ENCODE data around the gene TNFRSF9.

The TNFRSF9 gene

DNA sequence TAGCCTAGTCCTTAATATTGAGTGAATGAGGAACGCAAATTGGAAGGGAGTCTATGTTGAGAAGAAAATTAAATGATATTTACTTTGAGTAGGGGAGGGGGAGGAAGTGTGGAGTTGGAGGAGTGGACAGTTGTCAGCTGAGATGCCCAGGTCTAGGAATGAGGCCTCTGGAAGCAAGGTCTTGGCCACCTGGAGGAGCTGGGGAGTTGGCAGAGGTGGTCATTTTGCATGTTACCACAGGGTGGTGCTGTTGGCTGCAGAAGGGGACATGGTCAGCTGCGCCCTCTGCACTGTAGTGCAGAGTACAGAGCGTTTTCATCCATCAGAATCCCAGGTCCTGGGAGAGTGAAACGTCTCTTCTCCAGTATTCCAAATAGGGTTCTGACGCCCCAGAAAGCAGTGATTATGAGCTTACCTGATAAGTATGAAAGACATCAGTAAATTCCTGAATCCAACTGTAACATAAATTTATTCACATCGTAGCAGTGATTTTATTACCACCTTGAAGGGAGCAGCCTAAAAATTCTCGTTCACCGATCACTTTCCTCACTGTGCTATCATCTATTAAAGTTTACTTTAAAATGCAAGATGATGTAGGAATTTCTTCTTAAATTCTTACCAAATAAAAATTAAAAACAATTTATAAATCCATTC, 34.7 kb upstream of the TNFRSF9 start:
- Histone ChIP-seq H3K27ac (no peak overlapping the region), H4K20me1 (ENCODE audit: insufficient read depth) (no peaks in the 10 kb centered on the region), H3K4me1 (ENCODE audit: low read depth, poor library complexity, severe bottlenecking) (no peaks in the 10 kb centered on the region), H3K4me3 (IDR thresholded peaks at IDR 0.05; ENCODE audit: insufficient read depth, low read depth, low read length) (no peak overlapping the region), H3K9ac (no peak overlapping the region), H3K36me3 (ENCODE audit: insufficient read depth) (peaks cover 12% of the 10 kb centered on the region; the same call in 1 of the 2 replicates), H3K27me3 (ENCODE audit: insufficient read depth, low read depth) (no peaks in the 10 kb centered on the region), H3K79me2 (ENCODE audit: insufficient read depth, low read depth) (no peaks in the 10 kb centered on the region), H3K4me2 (no peak overlapping the region), H2AFZ (ENCODE audit: low read depth) (no peak overlapping the region)
- TF ChIP-seq, protein P1, sequence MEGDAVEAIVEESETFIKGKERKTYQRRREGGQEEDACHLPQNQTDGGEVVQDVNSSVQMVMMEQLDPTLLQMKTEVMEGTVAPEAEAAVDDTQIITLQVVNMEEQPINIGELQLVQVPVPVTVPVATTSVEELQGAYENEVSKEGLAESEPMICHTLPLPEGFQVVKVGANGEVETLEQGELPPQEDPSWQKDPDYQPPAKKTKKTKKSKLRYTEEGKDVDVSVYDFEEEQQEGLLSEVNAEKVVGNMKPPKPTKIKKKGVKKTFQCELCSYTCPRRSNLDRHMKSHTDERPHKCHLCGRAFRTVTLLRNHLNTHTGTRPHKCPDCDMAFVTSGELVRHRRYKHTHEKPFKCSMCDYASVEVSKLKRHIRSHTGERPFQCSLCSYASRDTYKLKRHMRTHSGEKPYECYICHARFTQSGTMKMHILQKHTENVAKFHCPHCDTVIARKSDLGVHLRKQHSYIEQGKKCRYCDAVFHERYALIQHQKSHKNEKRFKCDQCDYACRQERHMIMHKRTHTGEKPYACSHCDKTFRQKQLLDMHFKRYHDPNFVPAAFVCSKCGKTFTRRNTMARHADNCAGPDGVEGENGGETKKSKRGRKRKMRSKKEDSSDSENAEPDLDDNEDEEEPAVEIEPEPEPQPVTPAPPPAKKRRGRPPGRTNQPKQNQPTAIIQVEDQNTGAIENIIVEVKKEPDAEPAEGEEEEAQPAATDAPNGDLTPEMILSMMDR (conservative IDR thresholded peaks at IDR 0.05; ENCODE audit: low read depth, low read length), result peak; percentile 74

DNA sequence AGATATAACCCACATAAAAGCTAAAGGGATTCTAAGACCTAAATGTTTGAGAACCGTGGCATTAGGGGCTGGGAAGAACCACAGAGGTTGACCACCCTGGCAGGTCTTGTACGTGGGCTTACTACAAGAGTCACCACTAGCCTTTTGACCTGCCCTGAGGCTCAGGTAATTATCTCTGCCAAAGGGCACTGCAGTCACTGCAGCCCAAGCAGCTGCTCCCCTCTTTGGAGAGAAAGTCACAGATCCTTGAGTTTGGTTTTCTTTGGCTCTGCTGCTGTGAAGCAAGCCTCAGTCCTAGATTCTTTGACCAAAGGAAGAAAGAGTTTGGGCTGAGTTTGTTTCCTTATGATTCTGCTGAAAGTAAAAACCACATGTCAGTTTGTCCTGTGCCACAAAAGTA, 32.4 kb upstream of the TNFRSF9 start:
- no peak overlapping the region for H3K4me2 ChIP-seq

DNA sequence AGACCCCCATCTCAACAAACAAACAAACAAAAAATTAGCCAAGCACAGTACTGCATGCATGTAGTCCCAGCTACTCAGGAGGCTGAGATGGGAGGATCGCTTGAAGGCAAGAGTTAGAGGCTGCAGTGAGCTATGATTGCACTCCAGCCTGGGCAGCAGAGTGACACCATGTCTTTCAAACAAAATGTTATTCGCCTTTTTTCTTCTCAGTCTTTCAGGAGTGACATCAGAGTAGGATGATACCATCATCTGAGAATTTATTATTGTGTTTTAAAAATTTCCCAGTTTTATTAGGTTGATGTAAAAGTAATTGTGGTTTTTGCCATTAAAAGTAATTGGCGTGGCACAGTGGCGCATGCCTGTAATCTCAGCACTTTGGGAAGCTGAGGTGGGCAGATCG, 31.6 kb upstream of the TNFRSF9 start:
- peaks cover 7% of the 10 kb centered on the region; the same call in 1 of the 2 replicates for H3K79me2 ChIP-seq (ENCODE audit: insufficient read depth, low read depth)
- no peak overlapping the region for H3K27ac ChIP-seq
- H3K4me1 ChIP-seq (ENCODE audit: low read depth, poor library complexity, severe bottlenecking), result peaks cover 3% of the 10 kb centered on the region
- no peak overlapping the region for H3K4me3 ChIP-seq (IDR thresholded peaks at IDR 0.05; ENCODE audit: insufficient read depth, low read depth, low read length)
- no peaks in the 10 kb centered on the region for H4K20me1 ChIP-seq (ENCODE audit: insufficient read depth)
- no peak overlapping the region for H3K9ac ChIP-seq
- no peak overlapping the region for H2AFZ ChIP-seq (ENCODE audit: low read depth)
- H3K36me3 ChIP-seq (ENCODE audit: insufficient read depth), result peaks cover 17% of the 10 kb centered on the region; the same call in 1 of the 2 replicates
- TF ChIP-seq, protein P1 (conservative IDR thresholded peaks at IDR 0.05; ENCODE audit: low read depth, low read length), result no peak
- no peaks in the 10 kb centered on the region for H3K27me3 ChIP-seq (ENCODE audit: insufficient read depth, low read depth)
- no peak overlapping the region for H3K4me2 ChIP-seq

More for the DNA sequence above, 32.4 kb upstream of the TNFRSF9 start:
- H3K4me3 ChIP-seq (IDR thresholded peaks at IDR 0.05; ENCODE audit: insufficient read depth, low read depth, low read length), result no peak overlapping the region
- H2AFZ ChIP-seq (ENCODE audit: low read depth), result no peak overlapping the region
- peaks cover 17% of the 10 kb centered on the region; the same call in 1 of the 2 replicates for H3K36me3 ChIP-seq (ENCODE audit: insufficient read depth)
- no peaks in the 10 kb centered on the region for H3K4me1 ChIP-seq (ENCODE audit: low read depth, poor library complexity, severe bottlenecking)
- no peaks in the 10 kb centered on the region for H3K79me2 ChIP-seq (ENCODE audit: insufficient read depth, low read depth)
- H3K27ac ChIP-seq, result no peak overlapping the region
- H3K27me3 ChIP-seq (ENCODE audit: insufficient read depth, low read depth), result no peaks in the 10 kb centered on the region
- no peak overlapping the region for H3K9ac ChIP-seq
- no peaks in the 10 kb centered on the region for H4K20me1 ChIP-seq (ENCODE audit: insufficient read depth)
- TF ChIP-seq, protein P1 (conservative IDR thresholded peaks at IDR 0.05; ENCODE audit: low read depth, low read length), result no peak

DNA sequence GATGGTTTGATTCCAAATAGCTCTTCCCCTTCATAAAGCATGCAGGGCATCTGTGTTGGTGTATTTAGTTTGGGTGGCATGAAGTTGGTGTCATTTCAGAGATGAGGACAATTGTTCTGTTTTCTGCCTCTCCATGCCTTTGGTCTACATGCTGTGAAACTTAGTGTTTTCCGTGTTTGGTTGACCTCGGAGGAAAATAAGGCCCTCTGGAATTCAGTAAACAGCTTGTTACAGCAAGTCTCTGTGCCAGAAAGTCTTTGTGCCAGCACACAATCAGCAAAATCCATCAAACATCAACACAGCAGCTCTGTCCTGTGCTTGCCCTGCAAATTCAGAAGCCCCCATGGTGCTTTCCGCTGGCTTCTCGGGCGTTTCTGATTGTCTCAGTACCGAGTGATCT, 30.4 kb upstream of the TNFRSF9 start:
- Histone ChIP-seq H3K27me3 (ENCODE audit: insufficient read depth, low read depth) (no peaks in the 10 kb centered on the region), H3K9ac (no peak overlapping the region), H3K36me3 (ENCODE audit: insufficient read depth) (peaks cover 17% of the 10 kb centered on the region; the same call in 1 of the 2 replicates), H2AFZ (ENCODE audit: low read depth) (no peak overlapping the region), H3K27ac (no peak overlapping the region), H3K4me3 (IDR thresholded peaks at IDR 0.05; ENCODE audit: insufficient read depth, low read depth, low read length) (no peak overlapping the region), H3K4me2 (no peak overlapping the region), H4K20me1 (ENCODE audit: insufficient read depth) (no peaks in the 10 kb centered on the region), H3K4me1 (ENCODE audit: low read depth, poor library complexity, severe bottlenecking) (peaks cover 6% of the 10 kb centered on the region), H3K79me2 (ENCODE audit: insufficient read depth, low read depth) (peaks cover 20% of the 10 kb centered on the region; the same call in 1 of the 2 replicates)
- TF ChIP-seq, protein P1 (conservative IDR thresholded peaks at IDR 0.05; ENCODE audit: low read depth, low read length), result no peak

All from KMS-11 (cell line).